ENCODE results near the gene TPRG1L. TPM values are rescaled to one million over a fixed set of nuclear protein-coding genes. Genes with fewer than 3 reads are reported as not detected.

TPRG1L gene
- total and polyA plus RNA-seq, 2 experiments from 2014 or later: 6.2 to 20.3 TPM

DNA sequence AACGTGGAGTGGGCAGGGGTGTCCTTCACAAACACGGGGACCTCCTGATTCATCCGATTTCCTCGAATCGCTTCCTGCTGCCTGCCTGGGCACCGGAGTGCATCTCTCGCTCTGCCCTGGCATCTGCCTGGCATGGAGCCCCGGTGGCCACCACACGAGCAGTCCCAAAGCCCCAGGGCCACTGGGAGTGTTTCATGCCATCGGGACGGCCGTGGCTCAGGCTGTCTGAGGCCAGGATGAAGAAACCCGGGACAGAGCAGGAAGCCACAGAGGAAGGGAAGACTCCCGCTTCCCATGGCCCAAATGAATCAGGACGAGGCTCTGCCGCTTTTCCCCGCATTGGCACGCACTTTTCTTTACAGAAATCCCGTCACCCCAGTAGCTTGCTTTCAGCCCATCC lies 45.9 kb upstream of the TPRG1L start (continued):
- TF ChIP-seq, protein P1, sequence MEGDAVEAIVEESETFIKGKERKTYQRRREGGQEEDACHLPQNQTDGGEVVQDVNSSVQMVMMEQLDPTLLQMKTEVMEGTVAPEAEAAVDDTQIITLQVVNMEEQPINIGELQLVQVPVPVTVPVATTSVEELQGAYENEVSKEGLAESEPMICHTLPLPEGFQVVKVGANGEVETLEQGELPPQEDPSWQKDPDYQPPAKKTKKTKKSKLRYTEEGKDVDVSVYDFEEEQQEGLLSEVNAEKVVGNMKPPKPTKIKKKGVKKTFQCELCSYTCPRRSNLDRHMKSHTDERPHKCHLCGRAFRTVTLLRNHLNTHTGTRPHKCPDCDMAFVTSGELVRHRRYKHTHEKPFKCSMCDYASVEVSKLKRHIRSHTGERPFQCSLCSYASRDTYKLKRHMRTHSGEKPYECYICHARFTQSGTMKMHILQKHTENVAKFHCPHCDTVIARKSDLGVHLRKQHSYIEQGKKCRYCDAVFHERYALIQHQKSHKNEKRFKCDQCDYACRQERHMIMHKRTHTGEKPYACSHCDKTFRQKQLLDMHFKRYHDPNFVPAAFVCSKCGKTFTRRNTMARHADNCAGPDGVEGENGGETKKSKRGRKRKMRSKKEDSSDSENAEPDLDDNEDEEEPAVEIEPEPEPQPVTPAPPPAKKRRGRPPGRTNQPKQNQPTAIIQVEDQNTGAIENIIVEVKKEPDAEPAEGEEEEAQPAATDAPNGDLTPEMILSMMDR (conservative IDR thresholded peaks at IDR 0.05; ENCODE audit: low read depth in 2 of 2): no peak
- TF ChIP-seq EZH2phosphoT487 (IDR thresholded peaks at IDR 0.05; ENCODE audit: unreplicated experiment): no peak
- no peak for TF ChIP-seq CREB1 (CRISPR knock-in tag; IDR thresholded peaks at IDR 0.05; ENCODE audit: low read depth)
- TF ChIP-seq STAT1 (IDR thresholded peaks at IDR 0.05; ENCODE audit: unreplicated experiment): no peak
- TF ChIP-seq EZH2 (IDR thresholded peaks at IDR 0.05; ENCODE audit: low read depth, unreplicated experiment): no peak
- no peak for TF ChIP-seq NANOG (IDR thresholded peaks at IDR 0.05; ENCODE audit: borderline replicate concordance)
- TF ChIP-seq ZNF114 (CRISPR knock-in tag; IDR thresholded peaks at IDR 0.05): no peak
- TF ChIP-seq ZNF331 (CRISPR knock-in tag; IDR thresholded peaks at IDR 0.05; ENCODE audit: low read depth): no peak

GRCh38 chr1:3579626-3580025 lies 45.2 kb upstream of the TPRG1L start:
- no peaks in the 10 kb centered on the region for H3K27me3 ChIP-seq (ENCODE audit: insufficient read depth)
- peaks cover 3% of the 10 kb centered on the region for H3K27me3 Mint-ChIP-seq (ENCODE audit: insufficient read depth, low read depth, poor library complexity)
- H3K4me1 ChIP-seq (ENCODE audit: insufficient read depth): no peaks in the 10 kb centered on the region
- H3K4me3 ChIP-seq: no peak overlapping the region
- H3K4me3 Mint-ChIP-seq: no peak overlapping the region
- no peak overlapping the region for H3K4me2 ChIP-seq
- no peak overlapping the region for H3K27ac ChIP-seq (ENCODE audit: low read depth)
- no peaks in the 10 kb centered on the region for H3K4me1 Mint-ChIP-seq
- no peak overlapping the region for H3K27ac Mint-ChIP-seq
- H2AFZ ChIP-seq: no peak overlapping the region
- DNase-seq (ENCODE audit: low spot score): no peak
- H4K20me1 ChIP-seq (replicated peaks; ENCODE audit: insufficient read depth): no peaks in the 10 kb centered on the region
- no peaks in the 10 kb centered on the region for H3K9me2 ChIP-seq (ENCODE audit: insufficient read depth)
- no peak for TF ChIP-seq STAT1 (IDR thresholded peaks at IDR 0.05; ENCODE audit: unreplicated experiment)
- TF ChIP-seq EZH2 (IDR thresholded peaks at IDR 0.05; ENCODE audit: low read depth, unreplicated experiment): no peak
- TF ChIP-seq, protein P2, sequence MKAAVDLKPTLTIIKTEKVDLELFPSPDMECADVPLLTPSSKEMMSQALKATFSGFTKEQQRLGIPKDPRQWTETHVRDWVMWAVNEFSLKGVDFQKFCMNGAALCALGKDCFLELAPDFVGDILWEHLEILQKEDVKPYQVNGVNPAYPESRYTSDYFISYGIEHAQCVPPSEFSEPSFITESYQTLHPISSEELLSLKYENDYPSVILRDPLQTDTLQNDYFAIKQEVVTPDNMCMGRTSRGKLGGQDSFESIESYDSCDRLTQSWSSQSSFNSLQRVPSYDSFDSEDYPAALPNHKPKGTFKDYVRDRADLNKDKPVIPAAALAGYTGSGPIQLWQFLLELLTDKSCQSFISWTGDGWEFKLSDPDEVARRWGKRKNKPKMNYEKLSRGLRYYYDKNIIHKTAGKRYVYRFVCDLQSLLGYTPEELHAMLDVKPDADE (IDR thresholded peaks at IDR 0.05): no peak
- no peaks in the 10 kb centered on the region for H3K79me2 ChIP-seq (replicated peaks; ENCODE audit: insufficient read depth)
- peaks cover 5% of the 10 kb centered on the region for H3K36me3 Mint-ChIP-seq (ENCODE audit: low read depth)
- no peaks in the 10 kb centered on the region for H3K9me3 Mint-ChIP-seq
- ATAC-seq: no peak
- no peaks in the 10 kb centered on the region for H3F3A ChIP-seq (replicated peaks; ENCODE audit: low read depth)
- no peaks in the 10 kb centered on the region for H3K36me3 ChIP-seq (ENCODE audit: insufficient read depth)

- Histone ChIP-seq H3F3A (replicated peaks; ENCODE audit: low read depth) (no peaks in the 10 kb centered on the region), H3K4me1 (ENCODE audit: insufficient read depth) (no peaks in the 10 kb centered on the region), H3K27me3 (ENCODE audit: insufficient read depth) (no peaks in the 10 kb centered on the region), H3K9me2 (ENCODE audit: insufficient read depth) (no peaks in the 10 kb centered on the region), H3K4me3 (no peak overlapping the region), H3K79me2 (replicated peaks; ENCODE audit: insufficient read depth) (no peaks in the 10 kb centered on the region), H3K27ac (ENCODE audit: low read depth) (no peak overlapping the region), H4K20me1 (replicated peaks; ENCODE audit: insufficient read depth) (no peaks in the 10 kb centered on the region), H3K4me2 (no peak overlapping the region), H2AFZ (no peak overlapping the region), H3K36me3 (ENCODE audit: insufficient read depth) (no peaks in the 10 kb centered on the region)
- H3K4me3 Mint-ChIP-seq: no peak overlapping the region
- peaks cover 3% of the 10 kb centered on the region for H3K27me3 Mint-ChIP-seq (ENCODE audit: insufficient read depth, low read depth, poor library complexity)
- no peaks in the 10 kb centered on the region for H3K9me3 Mint-ChIP-seq
- H3K36me3 Mint-ChIP-seq (ENCODE audit: low read depth): peaks cover 5% of the 10 kb centered on the region
- DNase-seq (ENCODE audit: low spot score) (no peak), ATAC-seq (no peak)
- TF ChIP-seq ZNF114 (CRISPR knock-in tag; IDR thresholded peaks at IDR 0.05) (no peak), CREB1 (CRISPR knock-in tag; IDR thresholded peaks at IDR 0.05; ENCODE audit: low read depth) (no peak)
- TF ChIP-seq, protein P1 (conservative IDR thresholded peaks at IDR 0.05; ENCODE audit: low read depth in 2 of 2): no peak
- H3K4me1 Mint-ChIP-seq: no peaks in the 10 kb centered on the region
- H3K27ac Mint-ChIP-seq: no peak overlapping the region
Measured at GRCh38 chr1:3580231-3580630, 44.6 kb upstream of the TPRG1L start.
